Activated T-cell treated with anti-CD3 and anti-CD28 coated beads, Interleukin-2, amount 50 U/mL, for 4 hours (primary cell): ENCODE measurements around the gene ATF7IP2. TPM values are rescaled to one million over a fixed set of nuclear protein-coding genes. Genes with fewer than 3 reads are reported as not detected.

Experiments
- ATAC-seq, 2 donors: fragments of 200-7000 bp; cut with Tn5 transposase; one replicate each; pipeline ENCODE4 v1.10.0; 2021
- DNase-seq: peaks from one replicate; pipeline ENCODE4 v3.0.0-alpha.2; 2020
- H3K27me3 Mint-ChIP-seq: one replicate; pipeline ENCODE4 v1.8.0; 2021; ENCODE audit warnings: low read depth, mixed read lengths
- H3K36me3 Mint-ChIP-seq: one replicate; pipeline ENCODE4 v1.8.0; 2022; ENCODE audit warnings: mixed read lengths; ENCODE audit not compliant: insufficient read depth
- H3K4me1 Mint-ChIP-seq: one replicate; pipeline ENCODE4 v1.8.0; 2021; ENCODE audit warnings: low read depth, mixed read lengths
- H3K4me3 Mint-ChIP-seq: one replicate; pipeline ENCODE4 v1.8.0; 2021; ENCODE audit warnings: mild to moderate bottlenecking, moderate library complexity, mixed read lengths
- H3K9me3 Mint-ChIP-seq: one replicate; pipeline ENCODE4 v1.8.0; 2021; ENCODE audit warnings: mixed read lengths
- total RNA-seq, 3 donors: library from RNA; stranded (reverse); gene quantifications; one replicate each; pipeline ENCODE4 v1.2.1, GENCODE V29; 2021

ATF7IP2 gene
- total RNA-seq, 3 donors from 2014 or later, result 11.3 to 16.2 (median 11.7) TPM

DNA sequence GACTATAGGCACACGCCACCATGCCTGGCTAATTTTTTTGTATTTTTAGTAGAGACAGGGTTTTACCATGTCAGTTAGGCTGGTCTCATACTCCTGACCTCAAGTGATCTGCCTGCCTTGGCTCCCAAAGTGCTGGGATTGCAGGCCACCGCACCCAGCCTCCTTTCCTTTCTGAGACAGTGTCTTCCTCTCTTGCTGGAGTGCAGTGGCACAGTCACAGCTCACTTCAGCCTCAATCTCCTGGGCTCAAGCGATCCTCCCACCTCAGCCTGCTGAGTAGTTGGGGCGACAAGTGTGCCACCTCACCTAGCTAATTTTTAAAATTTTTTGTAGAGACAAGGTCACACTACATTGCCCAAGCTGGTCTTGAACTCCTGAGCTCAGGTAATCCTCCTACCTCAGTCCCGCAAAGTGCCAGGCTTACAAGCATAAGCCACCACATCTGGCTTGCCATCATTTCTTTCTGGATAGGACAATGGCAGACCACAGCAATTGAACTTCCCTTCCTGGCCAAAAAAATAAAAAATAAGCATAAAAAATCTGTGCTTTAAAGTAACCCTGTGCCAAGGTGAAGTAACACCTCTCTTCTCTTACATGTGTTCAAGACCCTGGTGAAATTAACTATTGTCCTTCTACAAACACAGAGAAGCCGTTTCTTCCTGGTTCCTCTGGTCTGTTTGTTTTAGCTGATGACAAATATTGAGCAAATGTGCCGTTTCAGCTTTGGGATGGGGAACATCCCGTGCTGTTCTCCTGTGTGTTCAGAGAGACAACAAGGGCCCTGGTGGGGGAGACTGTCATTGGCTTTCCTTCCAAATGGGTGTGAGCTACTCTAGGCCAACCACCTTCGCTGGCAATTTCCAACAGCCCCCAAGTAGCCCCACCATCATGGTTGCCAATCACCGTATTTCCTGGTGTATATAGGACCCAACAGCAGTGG, 134.3 kb downstream of the ATF7IP2 start:
- ATAC-seq (no peak), DNase-seq (no peak)
- peaks cover 13% of the 10 kb centered on the region for H3K27me3 Mint-ChIP-seq
- no peak overlapping the region for H3K4me3 Mint-ChIP-seq
- H3K9me3 Mint-ChIP-seq, result no peaks in the 10 kb centered on the region
- H3K4me1 Mint-ChIP-seq, result peaks cover 3% of the 10 kb centered on the region
- no peaks in the 10 kb centered on the region for H3K36me3 Mint-ChIP-seq

DNA sequence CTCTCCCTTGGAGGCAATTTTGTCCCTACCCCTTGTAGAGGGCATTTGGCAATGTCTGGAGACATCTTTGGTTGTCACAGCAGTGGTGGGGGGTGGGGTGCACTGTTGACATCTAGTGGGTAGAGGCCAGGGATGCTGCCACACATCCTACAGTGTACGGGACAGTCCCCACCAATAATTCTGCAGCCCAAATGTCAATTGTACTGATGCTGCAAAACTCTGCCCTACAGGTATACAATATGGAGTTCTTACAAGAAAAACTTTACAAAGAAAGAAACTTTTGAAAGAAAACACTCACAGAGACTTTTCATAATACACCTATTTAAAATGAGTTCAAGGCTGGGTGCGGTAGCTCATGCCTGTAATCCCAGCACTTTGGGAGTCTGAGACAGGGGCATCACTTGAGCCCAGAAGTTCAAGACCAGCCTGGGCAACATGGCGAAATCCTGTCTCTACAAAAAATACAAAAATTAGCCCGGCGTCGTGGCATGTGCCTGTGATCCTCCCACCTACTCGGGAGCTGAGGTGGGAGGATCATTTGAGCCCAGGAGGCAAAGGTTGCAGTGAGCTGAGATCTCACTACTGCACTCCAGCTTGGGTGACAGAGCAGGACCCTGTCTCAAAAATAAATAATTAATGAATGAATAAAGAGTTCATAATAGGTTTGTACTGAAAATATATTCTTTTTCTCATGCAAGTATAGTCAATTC, 135.2 kb downstream of the ATF7IP2 start:
- H3K36me3 Mint-ChIP-seq, result no peaks in the 10 kb centered on the region
- DNase-seq (no peak), ATAC-seq (no peak)
- no peak overlapping the region for H3K4me3 Mint-ChIP-seq
- peaks cover 3% of the 10 kb centered on the region for H3K4me1 Mint-ChIP-seq
- peaks cover 13% of the 10 kb centered on the region for H3K27me3 Mint-ChIP-seq
- H3K9me3 Mint-ChIP-seq, result no peaks in the 10 kb centered on the region

DNA sequence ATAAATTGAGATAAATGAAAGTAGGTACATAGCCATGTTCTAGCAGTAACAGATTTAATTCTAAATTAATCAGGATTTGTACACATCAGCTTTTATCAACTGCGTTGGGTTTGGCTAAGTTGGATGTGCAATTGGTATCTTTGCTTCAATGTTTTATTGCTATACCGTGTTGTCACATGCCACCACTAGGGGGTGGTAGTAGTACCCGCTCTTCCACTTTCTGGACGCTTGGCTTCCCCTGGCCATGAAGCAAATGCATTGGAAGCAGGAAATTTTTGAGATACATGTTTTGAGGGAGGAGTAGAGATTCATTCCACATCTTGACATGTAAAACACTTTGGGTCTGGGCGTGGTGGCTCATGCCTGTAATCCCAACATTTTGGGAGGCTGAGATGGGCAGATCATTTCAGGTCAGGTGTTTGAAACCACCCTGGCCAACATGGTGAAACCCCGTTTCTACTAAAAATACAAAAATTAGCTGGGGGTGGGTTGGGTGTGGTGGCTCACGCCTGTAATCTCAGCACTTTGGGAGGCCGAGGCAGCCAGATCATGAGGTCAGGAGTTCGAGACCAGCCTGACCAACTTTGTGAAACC, 135.9 kb downstream of the ATF7IP2 start:
- H3K9me3 Mint-ChIP-seq, result no peaks in the 10 kb centered on the region
- peaks cover 13% of the 10 kb centered on the region for H3K27me3 Mint-ChIP-seq
- no peak overlapping the region for H3K4me3 Mint-ChIP-seq
- ATAC-seq (peak in 1 of 2 donors; percentile 66), DNase-seq (peak; percentile 9)
- H3K4me1 Mint-ChIP-seq, result peaks cover 3% of the 10 kb centered on the region
- H3K36me3 Mint-ChIP-seq, result no peaks in the 10 kb centered on the region

DNA sequence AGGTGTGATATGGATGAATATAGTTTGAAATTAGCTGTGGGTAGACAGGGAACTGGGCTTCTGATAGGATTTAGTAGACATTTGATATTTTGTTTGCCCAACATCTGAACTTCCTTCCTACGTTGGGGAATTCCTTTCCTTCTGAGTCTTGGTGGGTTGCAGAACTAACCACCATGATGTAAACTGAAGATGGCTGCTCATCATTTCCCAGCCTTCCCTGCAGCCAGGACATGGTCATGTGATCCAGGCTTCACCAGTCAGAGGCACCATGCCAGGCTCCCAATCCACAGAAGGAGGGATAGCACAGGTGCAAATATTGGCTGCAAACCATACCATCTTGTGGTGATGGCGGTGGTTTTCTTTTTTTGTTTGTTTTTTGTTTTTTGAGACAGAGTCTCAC, 137.1 kb downstream of the ATF7IP2 start:
- Mint-ChIP-seq H3K36me3 (no peaks in the 10 kb centered on the region), H3K4me1 (peaks cover 3% of the 10 kb centered on the region), H3K4me3 (no peak overlapping the region), H3K27me3 (peaks cover 13% of the 10 kb centered on the region), H3K9me3 (no peaks in the 10 kb centered on the region)
- DNase-seq (no peak), ATAC-seq (no peak)

DNA sequence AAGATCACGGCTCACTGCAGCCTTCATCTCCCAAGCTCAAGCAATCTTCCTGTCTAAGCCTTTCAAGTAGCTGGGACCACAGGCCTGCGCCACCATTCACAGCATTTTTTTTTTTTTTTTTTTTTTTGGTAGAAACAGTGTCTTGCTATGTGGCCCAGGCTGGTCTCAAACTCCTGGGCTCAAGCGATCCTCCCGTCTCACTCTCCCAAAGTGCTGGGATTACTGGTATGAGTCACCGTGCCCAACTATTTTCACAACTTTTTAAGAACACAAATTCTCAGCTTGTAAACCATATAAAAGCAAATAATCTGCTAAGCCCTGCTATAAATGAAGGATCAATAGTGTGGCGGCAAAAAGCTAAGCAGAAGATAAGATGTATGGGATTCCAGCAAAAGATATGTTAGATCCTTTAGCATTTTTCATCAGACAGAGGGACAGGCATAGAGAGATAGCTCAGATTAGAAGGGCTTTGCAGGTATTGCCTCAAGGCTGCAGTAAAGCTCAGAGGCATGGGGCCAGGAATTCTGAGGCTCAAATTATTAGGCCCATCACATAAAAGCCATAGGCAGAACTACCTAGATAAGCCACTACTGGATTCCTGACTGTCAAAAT, 139.5 kb downstream of the ATF7IP2 start:
- no peak for DNase-seq
- peaks cover 11% of the 10 kb centered on the region for H3K27me3 Mint-ChIP-seq
- no peaks in the 10 kb centered on the region for H3K36me3 Mint-ChIP-seq
- H3K4me1 Mint-ChIP-seq, result peaks cover 3% of the 10 kb centered on the region
- no peaks in the 10 kb centered on the region for H3K9me3 Mint-ChIP-seq
- no peak for ATAC-seq
- H3K4me3 Mint-ChIP-seq, result no peak overlapping the region

DNA sequence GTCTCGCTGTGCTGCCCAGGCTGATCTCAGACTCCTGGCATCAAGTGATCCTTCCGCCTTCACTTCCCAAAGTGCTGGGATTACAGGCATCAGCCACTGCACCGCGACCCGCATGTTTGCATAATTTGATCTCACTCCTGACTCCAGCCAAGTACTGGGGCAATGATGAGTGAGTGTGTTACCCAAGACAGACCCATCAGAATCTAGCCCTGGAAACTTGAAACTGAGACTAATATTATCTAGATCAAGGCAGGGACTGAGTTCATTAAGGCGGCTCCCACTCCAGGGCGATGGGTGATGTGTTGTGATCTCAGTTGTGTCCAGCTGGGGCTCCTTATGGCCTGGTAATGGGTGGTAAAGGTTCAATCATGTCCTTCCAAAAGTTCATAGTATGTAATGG, 141.1 kb downstream of the ATF7IP2 start:
- Mint-ChIP-seq H3K36me3 (no peaks in the 10 kb centered on the region), H3K4me3 (no peak overlapping the region), H3K27me3 (no peaks in the 10 kb centered on the region), H3K9me3 (no peaks in the 10 kb centered on the region), H3K4me1 (no peaks in the 10 kb centered on the region)
- no peak for DNase-seq
- ATAC-seq, result no peak

DNA sequence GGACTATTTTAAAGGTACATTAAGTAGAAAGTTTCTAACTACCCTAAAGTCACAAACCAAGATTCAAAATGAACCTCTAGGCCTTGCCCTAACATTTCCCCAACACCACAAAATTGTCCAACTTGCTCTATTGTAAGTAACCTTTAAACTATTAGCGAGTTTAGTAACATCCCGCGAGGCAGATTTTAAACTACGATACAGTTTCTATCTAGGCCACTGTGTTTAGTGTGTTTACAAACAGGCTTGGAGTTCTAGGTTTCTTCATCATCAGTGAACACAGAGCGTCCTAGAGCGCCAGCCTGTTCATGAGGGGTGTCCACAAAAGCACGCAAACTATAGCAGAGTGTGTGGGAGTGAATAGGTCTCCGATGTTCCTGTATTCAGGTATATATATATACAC, 142.8 kb downstream of the ATF7IP2 start:
- DNase-seq (no peak), ATAC-seq (no peak)
- Mint-ChIP-seq H3K36me3 (no peaks in the 10 kb centered on the region), H3K27me3 (no peaks in the 10 kb centered on the region), H3K4me1 (no peaks in the 10 kb centered on the region), H3K9me3 (no peaks in the 10 kb centered on the region), H3K4me3 (no peak overlapping the region)

DNA sequence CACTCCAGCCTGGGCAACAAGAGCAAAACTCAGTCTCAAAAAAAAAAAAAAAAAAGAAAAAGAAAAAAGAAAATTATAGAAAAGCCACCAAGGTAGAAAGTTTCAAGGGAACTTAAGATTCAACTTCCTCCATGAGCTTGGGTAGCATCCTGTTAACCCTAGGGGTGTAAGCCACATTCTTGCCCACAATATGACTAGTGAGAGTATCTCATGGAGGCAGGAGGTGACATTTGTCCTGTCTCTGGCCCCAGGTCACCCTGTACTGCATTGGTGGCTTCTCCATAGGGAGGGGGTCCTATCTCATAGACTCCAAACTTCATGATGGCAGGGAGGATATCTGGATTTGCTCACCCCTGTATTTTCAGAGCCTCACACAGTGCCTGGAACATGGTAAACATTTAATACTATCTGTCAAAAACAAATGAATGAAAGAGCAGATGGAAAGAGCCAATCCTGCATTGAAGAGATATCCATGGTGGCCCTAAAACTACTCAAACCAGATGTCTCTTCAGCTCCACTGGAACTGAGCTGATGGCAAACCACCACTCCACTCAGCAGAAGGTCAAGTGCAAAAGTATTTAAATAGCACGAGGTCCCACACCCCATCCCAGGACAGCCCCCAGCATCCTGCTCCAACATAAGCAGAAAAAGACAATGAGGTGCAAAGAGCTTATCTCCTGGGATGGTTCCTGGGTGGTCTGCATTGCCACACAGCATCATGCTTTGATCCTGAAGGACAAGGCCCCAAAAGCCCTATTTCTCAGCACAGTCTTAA, 144.2 kb downstream of the ATF7IP2 start:
- H3K9me3 Mint-ChIP-seq, result no peaks in the 10 kb centered on the region
- no peaks in the 10 kb centered on the region for H3K36me3 Mint-ChIP-seq
- ATAC-seq (no peak), DNase-seq (no peak)
- H3K4me1 Mint-ChIP-seq, result no peaks in the 10 kb centered on the region
- H3K4me3 Mint-ChIP-seq, result no peak overlapping the region
- H3K27me3 Mint-ChIP-seq, result no peaks in the 10 kb centered on the region

DNA sequence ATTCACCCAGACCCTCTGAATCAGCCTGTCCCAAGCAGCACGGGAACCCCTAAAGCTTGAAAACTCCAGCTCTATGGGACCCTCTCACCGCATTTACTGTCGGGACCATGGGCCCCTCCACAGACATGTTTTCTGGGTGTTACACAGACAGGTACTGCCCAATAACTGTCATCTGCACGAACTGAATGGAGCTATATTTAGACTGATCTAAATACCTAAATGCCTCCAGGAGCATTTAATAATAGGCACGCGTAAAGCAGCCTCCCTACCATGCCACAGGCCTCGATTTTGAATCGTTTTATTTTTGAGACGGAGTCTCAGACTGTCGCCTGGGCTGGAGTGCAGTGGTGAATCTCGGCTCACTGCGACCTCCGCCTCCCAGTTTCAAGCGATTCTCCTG, 144.8 kb downstream of the ATF7IP2 start:
- H3K27me3 Mint-ChIP-seq, result no peaks in the 10 kb centered on the region
- no peaks in the 10 kb centered on the region for H3K4me1 Mint-ChIP-seq
- ATAC-seq (no peak), DNase-seq (no peak)
- no peaks in the 10 kb centered on the region for H3K9me3 Mint-ChIP-seq
- no peak overlapping the region for H3K4me3 Mint-ChIP-seq
- no peaks in the 10 kb centered on the region for H3K36me3 Mint-ChIP-seq

DNA sequence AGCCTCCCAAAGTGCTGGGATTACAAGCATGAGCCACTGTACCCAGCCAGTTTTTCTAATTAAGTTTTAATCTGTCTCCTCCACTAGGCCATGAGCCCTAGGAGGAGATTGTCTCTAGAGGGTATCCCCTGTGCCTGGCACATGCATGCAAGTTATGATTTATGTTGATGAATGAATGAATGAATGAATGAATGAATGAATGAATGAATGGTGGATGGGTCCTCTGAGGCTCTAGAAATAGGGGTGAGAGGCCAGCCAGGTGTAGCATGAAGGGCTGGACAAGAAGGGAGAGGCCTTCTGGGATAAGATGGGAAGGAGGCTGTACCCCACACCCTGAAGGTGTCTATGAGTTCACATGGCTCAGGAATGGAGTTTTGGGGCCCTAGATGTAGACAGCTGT, 145.7 kb downstream of the ATF7IP2 start:
- H3K27me3 Mint-ChIP-seq, result no peaks in the 10 kb centered on the region
- DNase-seq (no peak), ATAC-seq (no peak)
- no peaks in the 10 kb centered on the region for H3K4me1 Mint-ChIP-seq
- no peaks in the 10 kb centered on the region for H3K36me3 Mint-ChIP-seq
- no peak overlapping the region for H3K4me3 Mint-ChIP-seq
- no peaks in the 10 kb centered on the region for H3K9me3 Mint-ChIP-seq

Other genes starting within 250 kb of the ATF7IP2 start
- not detected for gene GRIN2A, start 203.6 kb upstream of the ATF7IP2 start, total RNA-seq
- gene EMP2, start 194.5 kb downstream of the ATF7IP2 start, total RNA-seq, result under 1 TPM; 0.16 to 0.35 (median 0.16) TPM